GM19455 (cell line): Measurements from ENCODE around the gene CD63.
"Not testable (repeated sequence)": the region's sequence is repeated elsewhere in the genome, so short reads cannot be mapped to it uniquely, and the experiment has no call there.

Experiments used
- ATAC-seq: cut with Tn5 transposase; IDR thresholded peaks from one replicate; pipeline ENCODE4 v1.9.1; 2021; ENCODE audit not compliant: unreplicated experiment

CD63 gene

GRCh38 chr12:55728939-55729818 is at the start of gene CD63:
TSS of gene CD63 (minus strand) at chr12:55729009. CDS start at chr12:55728341, 668 bp downstream.
- peak; percentile 64 for ATAC-seq

- no peak for ATAC-seq
Observed at GRCh38 chr12:55777856-55778255, 49.0 kb upstream of the CD63 start.

GRCh38 chr12:55771736-55772135 is 42.9 kb upstream of the CD63 start:
- no peak for ATAC-seq

GRCh38 chr12:55767156-55767555 is 38.3 kb upstream of the CD63 start:
- no peak for ATAC-seq

- ATAC-seq: no peak
Observed at GRCh38 chr12:55765736-55766290, 37.0 kb upstream of the CD63 start.

- ATAC-seq: no peak
Observed at GRCh38 chr12:55762646-55763045, 33.8 kb upstream of the CD63 start.

- ATAC-seq: no peak
Observed at GRCh38 chr12:55760663-55761062, 31.9 kb upstream of the CD63 start.

- not testable (repeated sequence) for ATAC-seq
Observed at GRCh38 chr12:55758575-55758974, 29.8 kb upstream of the CD63 start.

- ATAC-seq: no peak
Observed at GRCh38 chr12:55757701-55758100, 28.9 kb upstream of the CD63 start.

GRCh38 chr12:55755246-55755645 is 26.4 kb upstream of the CD63 start:
- no peak for ATAC-seq

- no peak for ATAC-seq
Observed at GRCh38 chr12:55748230-55748993, 19.6 kb upstream of the CD63 start.

GRCh38 chr12:55746913-55747231 is 18.1 kb upstream of the CD63 start:
- ATAC-seq: no peak

GRCh38 chr12:55746174-55746912 is 17.5 kb upstream of the CD63 start:
- no peak for ATAC-seq

- no peak for ATAC-seq
Observed at GRCh38 chr12:55745361-55746173, 16.8 kb upstream of the CD63 start.

GRCh38 chr12:55744340-55745030 is 15.7 kb upstream of the CD63 start:
- ATAC-seq: no peak

- ATAC-seq: peak; percentile 65
Observed at GRCh38 chr12:55743406-55744339, 14.9 kb upstream of the CD63 start.

- ATAC-seq: peak; percentile 28
Observed at GRCh38 chr12:55742719-55743405, 14.1 kb upstream of the CD63 start, which contains the start of gene GDF11. TSS of gene GDF11 (plus strand) at chr12:55743122. CDS start at chr12:55743317, 195 bp downstream.
